Nucleus accumbens (tissue), 56 donors: Measurements from ENCODE around the gene CST1.
"Not testable (repeated sequence)": the region's sequence is repeated elsewhere in the genome, so short reads cannot be mapped to it uniquely, and the experiment has no call there.

Source experiments
- DNase-seq, 56 donors: peaks; one replicate each; lab custom pipeline; 2025; lab: John Stamatoyannopoulos, UW

Gene CST1

DNA sequence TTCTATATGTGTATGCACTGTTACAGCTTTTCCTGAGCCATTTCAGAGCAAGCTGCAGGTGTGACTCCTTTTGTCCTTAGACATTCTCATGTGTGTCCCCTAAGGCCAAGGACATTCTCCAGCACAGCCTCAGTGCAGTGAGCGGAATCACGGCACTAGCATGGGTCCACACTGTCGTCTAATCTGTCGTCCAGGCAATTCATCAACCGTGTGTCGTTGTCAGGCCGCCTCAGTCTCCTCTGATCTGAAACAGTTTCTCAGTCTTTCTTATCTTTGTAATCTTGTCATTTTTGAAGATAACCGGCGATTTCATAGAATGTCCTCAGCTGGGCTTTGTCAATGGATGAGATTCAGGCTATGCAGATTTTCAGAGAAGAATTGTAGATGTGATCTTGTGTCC is 31.4 kb downstream of the CST1 start:
- not testable (repeated sequence) for DNase-seq

GRCh38 chr20:23711778-23712177 is 39.0 kb downstream of the CST1 start:
- not testable (repeated sequence) for DNase-seq

DNA sequence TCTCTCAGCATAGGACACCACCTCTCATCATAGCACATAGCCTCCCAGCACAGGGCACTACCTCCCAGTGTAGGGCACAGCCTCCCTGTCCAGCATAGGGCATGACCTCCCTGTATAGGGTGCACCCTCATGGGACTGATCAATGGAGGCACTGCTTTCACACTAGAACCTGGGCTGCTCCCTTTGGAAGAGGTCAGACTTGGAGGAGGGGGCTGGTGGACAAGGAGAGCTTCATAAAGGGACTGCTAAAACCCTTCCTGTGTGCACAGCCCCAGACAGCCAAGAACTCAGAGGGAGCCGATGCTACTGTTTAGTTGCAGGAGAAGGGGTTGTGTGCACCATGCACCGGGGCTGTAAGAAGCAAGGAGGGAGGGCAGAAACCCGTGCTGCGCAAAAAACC is 40.0 kb downstream of the CST1 start:
- DNase-seq = no peak

- no peak for DNase-seq
Observed at GRCh38 chr20:23705895-23706294, 44.8 kb downstream of the CST1 start.

DNA sequence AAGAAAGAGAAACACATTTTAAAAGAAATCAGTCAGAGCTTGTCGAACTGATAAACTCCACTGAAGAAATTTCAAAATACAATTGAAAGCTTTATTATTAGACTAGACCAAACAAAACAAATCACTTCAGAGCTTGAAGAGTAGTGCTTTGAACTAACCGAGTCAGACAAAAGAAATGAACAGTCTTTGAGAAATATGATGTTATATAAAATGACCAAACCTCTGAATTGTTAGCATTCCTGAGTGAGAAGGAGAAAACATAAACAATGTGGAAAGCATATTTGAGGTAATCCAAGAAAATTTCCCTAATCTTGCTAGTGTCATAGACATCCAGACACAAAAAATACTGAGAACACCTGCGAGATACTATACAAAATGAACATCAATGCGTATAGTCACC is 48.7 kb downstream of the CST1 start:
- DNase-seq = no peak

- DNase-seq = no peak
Observed at GRCh38 chr20:23700931-23701330, 49.8 kb downstream of the CST1 start.

DNA sequence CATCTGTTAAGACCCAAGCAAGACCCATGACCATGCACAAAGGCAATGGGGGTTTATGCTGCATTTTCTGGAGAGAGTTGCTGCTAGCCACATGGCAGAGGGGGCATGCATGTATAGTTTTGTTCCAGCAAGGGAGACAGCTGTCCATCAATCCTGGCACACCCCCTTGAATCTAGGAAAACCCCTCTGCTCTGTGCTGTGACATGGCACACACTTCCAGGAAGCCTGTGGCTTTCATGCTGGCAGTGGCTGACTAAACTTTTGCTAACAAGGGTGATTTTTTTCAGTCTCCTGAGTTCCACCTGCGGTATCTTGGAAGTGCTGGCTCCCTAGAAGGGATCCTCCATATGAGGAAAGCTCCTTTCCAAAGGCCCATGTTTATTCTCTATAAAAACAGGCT is 52.8 kb downstream of the CST1 start:
- no peak for DNase-seq
